Left lobe of liver (tissue), 2 donors: ENCODE results near the gene GRB2. TPM values are rescaled to one million over a fixed set of nuclear protein-coding genes. Genes with fewer than 3 reads are reported as not detected.

Source experiments
- ATAC-seq: fragments of 200-7000 bp; cut with Tn5 transposase; one replicate; pipeline ENCODE4 v1.9.1; 2020; ENCODE audit warnings: mild to moderate bottlenecking, moderate library complexity
- DNase-seq: peaks from one replicate; pipeline ENCODE4 v3.0.0-alpha.2; 2020; ENCODE audit warnings: low spot score
- total RNA-seq: library from RNA; stranded (reverse); gene quantifications from one replicate; pipeline ENCODE4 v1.2.1, GENCODE V29; 2021
- donor health status: DM: no; HTN: no; CAD: no; lungs with moderate emphysema.
- donor health status: DM: no; HTN: yes; CAD: no.

Gene GRB2
- total RNA-seq, 1 donor from 2014 or later: 45.8 TPM

GRCh38 chr17:75416006-75416405 is 10.5 kb upstream of the GRB2 start:
- no peak for ATAC-seq
- DNase-seq: no peak

GRCh38 chr17:75414488-75414887 is 9.0 kb upstream of the GRB2 start:
- DNase-seq (no peak), ATAC-seq (no peak)

GRCh38 chr17:75412455-75413317 is 7.2 kb upstream of the GRB2 start:
- DNase-seq (peak; percentile 69), ATAC-seq (peak; percentile 96)

GRCh38 chr17:75411328-75412067 is 6.0 kb upstream of the GRB2 start:
- ATAC-seq (no peak), DNase-seq (no peak)

- DNase-seq: no peak
- no peak for ATAC-seq
Observed at GRCh38 chr17:75410141-75410540, 4.7 kb upstream of the GRB2 start.

- no peak for DNase-seq
Observed at GRCh38 chr17:75407655-75408352, 2.3 kb upstream of the GRB2 start.

GRCh38 chr17:75406222-75406615 is 741 bp upstream of the GRB2 start:
- DNase-seq (no peak), ATAC-seq (no peak)

More at GRCh38 chr17:75407655-75408352, 2.3 kb upstream of the GRB2 start:
- no peak for ATAC-seq

- DNase-seq (peak; percentile 45), ATAC-seq (peak; percentile 35)
Observed at GRCh38 chr17:75404731-75405364, 630 bp downstream of the GRB2 start.

GRCh38 chr17:75404223-75404730 is 1.2 kb downstream of the GRB2 start:
- peak; percentile 53 for DNase-seq
- ATAC-seq: peak; percentile 55

- no peak for ATAC-seq
- no peak for DNase-seq
Observed at GRCh38 chr17:75403131-75403530, 2.3 kb downstream of the GRB2 start.

DNA sequence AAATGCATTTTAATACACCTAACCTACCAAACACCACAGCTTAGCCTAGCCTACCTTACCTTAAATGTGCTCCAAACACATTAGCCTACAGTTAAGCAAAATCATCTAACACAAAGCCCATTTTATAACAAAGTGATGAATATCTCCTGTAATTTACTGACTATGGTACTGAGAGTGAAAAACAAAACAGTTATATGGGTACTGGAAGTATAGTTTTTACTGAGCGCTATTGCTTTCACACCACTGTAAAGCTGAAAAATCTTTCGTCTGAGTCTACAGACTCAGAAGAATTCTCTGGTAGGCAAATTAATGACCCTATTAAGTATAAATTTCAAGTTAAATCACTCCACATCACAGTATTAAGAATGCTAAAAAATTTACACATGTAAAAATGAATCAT is 3.5 kb downstream of the GRB2 start:
- no peak for DNase-seq
- no peak for ATAC-seq

- ATAC-seq (no peak), DNase-seq (no peak)
Observed at GRCh38 chr17:75400326-75400939, 5.0 kb downstream of the GRB2 start.

DNA sequence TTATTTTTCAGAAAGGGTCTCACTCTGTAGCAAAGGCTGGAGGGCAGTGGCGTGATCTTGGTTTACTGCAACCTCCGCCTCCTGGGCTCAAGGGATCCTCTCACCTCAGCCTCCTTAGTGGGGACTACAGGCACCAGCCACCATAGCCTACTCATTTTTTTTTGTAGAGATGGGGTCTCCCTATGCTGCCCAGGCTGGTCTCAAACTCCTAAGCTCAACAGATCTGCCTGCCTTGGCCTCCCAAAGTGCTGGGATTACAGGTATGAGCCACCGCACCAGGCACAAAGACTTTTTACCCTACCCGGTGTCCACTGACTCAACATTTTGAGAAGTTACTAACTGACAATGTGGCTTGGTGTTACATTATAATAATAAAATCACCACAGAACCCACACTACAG is 7.2 kb downstream of the GRB2 start:
- DNase-seq: peak; percentile 19
- ATAC-seq: no peak

GRCh38 chr17:75397217-75397616 is 8.3 kb downstream of the GRB2 start:
- DNase-seq: no peak
- no peak for ATAC-seq

GRCh38 chr17:75396796-75397195 is 8.7 kb downstream of the GRB2 start:
- DNase-seq (no peak), ATAC-seq (no peak)

- ATAC-seq (no peak), DNase-seq (no peak)
Observed at GRCh38 chr17:75396025-75396424, 9.5 kb downstream of the GRB2 start.

- DNase-seq: no peak
- peak; percentile 10 for ATAC-seq
Observed at GRCh38 chr17:75394332-75394918, 11.1 kb downstream of the GRB2 start.

DNA sequence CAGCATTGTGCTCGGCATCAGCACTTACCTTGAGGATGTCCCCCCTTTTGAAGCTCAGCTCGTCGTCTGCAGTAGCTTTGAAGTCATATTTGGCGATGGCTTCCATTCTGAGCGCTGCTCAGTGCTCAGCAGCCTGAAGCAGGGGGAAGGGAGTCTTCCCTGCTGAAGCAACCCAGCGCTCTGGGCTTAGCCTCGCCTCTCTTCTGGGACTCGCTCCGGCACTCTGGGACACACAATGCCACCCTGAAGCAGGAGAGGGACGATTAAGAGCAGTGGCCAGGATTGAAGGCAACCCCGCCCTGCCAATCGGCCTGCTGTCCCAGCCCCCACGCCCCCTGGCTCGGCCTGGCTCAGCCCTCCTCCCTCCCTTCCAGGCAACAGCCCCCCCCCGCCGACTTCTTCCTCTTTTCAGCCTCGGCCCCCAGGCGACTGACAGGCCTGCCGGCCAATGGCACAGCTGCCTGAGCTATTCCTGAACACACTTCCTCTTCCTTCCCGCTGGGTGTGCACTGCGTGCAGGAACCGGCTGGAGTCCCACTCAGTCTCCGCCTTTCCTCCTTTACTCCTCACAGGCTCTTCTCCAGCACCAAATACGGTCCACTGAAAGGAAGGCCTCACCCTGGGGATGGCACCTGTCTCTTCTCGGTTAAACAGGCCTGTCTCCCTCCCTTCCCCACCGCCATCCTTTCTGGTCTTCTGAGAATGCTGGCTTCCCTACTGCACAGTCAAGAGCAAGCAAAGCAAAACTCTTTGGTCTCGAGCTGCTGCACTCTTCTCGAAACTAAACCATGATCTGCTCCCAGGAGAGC is 11.8 kb downstream of the GRB2 start:
- ATAC-seq (peak; percentile 98), DNase-seq (peak; percentile 98)

DNA sequence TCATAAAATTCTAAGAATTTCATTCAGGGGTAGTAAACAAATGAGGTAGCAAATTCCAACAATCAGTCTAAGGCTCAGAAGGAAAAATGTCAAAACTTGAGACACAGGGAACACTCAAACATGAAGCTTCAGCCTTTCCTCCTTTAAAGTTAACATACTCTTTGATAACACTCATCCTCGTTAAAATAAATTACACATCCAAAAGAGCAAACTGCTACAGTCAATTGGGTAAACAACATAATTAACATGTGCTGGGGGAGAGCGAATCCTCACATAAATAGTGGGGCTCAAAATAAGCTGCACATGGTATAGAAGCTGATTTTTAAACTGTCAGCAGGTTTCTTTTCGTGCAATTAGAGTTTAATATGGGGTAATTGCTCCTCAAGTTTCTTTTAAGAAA is 12.9 kb downstream of the GRB2 start:
- ATAC-seq (no peak), DNase-seq (no peak)
